ENCODE data around the gene EIF1. TPM values are rescaled to one million over a fixed set of nuclear protein-coding genes. Genes with fewer than 3 reads are reported as not detected.
A peak's percentile ranks its signal among the peaks of the same experiment; 100 is the strongest.

EIF1 gene
- total RNA-seq, 1 experiment from 2014 or later = 651 TPM

DNA sequence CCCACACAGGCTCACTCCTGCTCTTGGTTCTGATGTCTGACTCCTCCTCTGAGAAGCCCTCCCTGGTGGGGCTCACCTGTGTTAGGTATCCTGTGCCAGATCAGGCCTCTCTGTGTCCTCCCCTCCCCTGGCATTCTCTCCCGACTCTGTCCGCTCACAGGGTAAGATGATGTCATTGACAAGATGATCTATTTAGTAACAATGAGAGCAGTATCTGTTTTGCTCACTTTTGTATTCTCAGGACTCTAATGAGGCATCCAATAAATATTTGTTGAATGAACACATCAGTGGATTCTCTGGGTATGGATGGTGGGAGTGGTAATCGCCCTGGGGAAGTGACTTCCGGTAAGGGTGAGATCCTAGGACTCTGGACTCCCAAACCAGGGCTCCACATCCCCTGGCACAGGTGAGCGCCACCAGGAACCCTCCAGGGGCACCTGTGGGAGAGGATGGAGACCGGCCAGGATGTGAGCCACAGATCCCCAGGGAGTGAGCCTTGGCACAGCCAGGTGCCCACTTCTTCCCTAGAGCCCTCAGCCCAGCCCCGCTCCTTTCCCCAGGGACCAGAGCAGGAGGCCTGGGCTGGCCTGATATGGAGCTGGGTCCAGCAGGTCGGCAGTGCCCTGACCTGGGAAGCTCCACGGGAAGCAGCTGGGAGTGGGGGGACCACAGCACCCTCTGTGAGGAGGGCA, 51.1 kb downstream of the EIF1 start:
- Histone ChIP-seq H3K79me1 (ENCODE audit: insufficient read depth, low read depth, low read length, poor library complexity, severe bottlenecking) (no peaks in the 10 kb centered on the region), H2BK5ac (ENCODE audit: insufficient read length, low read length) (no peak overlapping the region), H4K5ac (ENCODE audit: insufficient read length, low read depth, low read length) (no peak overlapping the region), H4K20me1 (ENCODE audit: control insufficient read depth, insufficient read depth, insufficient read length) (no peaks in the 10 kb centered on the region), H3K56ac (ENCODE audit: insufficient read length, low read depth, low read length) (no peak overlapping the region), H2BK12ac (ENCODE audit: insufficient read length, low read depth, low read length) (no peak overlapping the region), H3K4ac (ENCODE audit: low read depth, low read length) (no peak overlapping the region), H3K9ac (ENCODE audit: extremely low read depth, insufficient read length, low read length) (no peak overlapping the region), H3K18ac (ENCODE audit: insufficient read length, low read depth, low read length) (no peak overlapping the region), H3K4me1 (ENCODE audit: insufficient read depth, low read length) (no peaks in the 10 kb centered on the region), H2AK5ac (ENCODE audit: insufficient read length, low read length) (no peak overlapping the region), H3K27ac (ENCODE audit: insufficient read length, low read depth, low read length) (no peak overlapping the region), H3K23ac (ENCODE audit: insufficient read length, low read depth, low read length) (no peak overlapping the region), H3K4me2 (ENCODE audit: insufficient read depth, insufficient read length, low read length) (no peak overlapping the region), H2BK20ac (ENCODE audit: low read depth, low read length, poor library complexity, severe bottlenecking) (no peak overlapping the region), H4K91ac (ENCODE audit: insufficient read length, low read depth, low read length) (no peak overlapping the region), H2BK120ac (ENCODE audit: low read depth, low read length, poor library complexity, severe bottlenecking) (no peak overlapping the region), H3K23me2 (ENCODE audit: insufficient read length, low read depth, low read length, poor library complexity, severe bottlenecking) (peaks cover 1% of the 10 kb centered on the region), H3K79me2 (ENCODE audit: insufficient read depth, low read length) (no peaks in the 10 kb centered on the region), H3T11ph (ENCODE audit: low read length) (no peak overlapping the region), H3K9me3 (ENCODE audit: control insufficient read depth, low read depth, low read length) (no peaks in the 10 kb centered on the region), H2AFZ (ENCODE audit: low read length) (no peak overlapping the region), H3K14ac (ENCODE audit: insufficient read depth, low read length) (no peak overlapping the region; the same call in 1 of the 2 replicates), H4K8ac (replicated peaks; ENCODE audit: insufficient read length, low read depth, low read length) (no peak overlapping the region), H2BK15ac (ENCODE audit: low read depth, low read length) (no peak overlapping the region), H3K27me3 (ENCODE audit: insufficient read depth, low read length) (peaks cover 4% of the 10 kb centered on the region; the same call in 1 of the 2 replicates)
- peaks cover 10 to 32% of the 10 kb centered on the region in 2 experiments for H3K4me1 Mint-ChIP-seq
- H3K4me3 Mint-ChIP-seq = no peak overlapping the region; a peak in 1 of 5 replicates
- no CpG with 5 or more reads among the region's 9 CpGs for WGBS (ENCODE audit: extremely low coverage, insufficient read length, low lambda C conversion rate)
- peaks cover 32% of the 10 kb centered on the region for H3K27me3 Mint-ChIP-seq (ENCODE audit: low read depth)
- TF ChIP-seq, protein P1, sequence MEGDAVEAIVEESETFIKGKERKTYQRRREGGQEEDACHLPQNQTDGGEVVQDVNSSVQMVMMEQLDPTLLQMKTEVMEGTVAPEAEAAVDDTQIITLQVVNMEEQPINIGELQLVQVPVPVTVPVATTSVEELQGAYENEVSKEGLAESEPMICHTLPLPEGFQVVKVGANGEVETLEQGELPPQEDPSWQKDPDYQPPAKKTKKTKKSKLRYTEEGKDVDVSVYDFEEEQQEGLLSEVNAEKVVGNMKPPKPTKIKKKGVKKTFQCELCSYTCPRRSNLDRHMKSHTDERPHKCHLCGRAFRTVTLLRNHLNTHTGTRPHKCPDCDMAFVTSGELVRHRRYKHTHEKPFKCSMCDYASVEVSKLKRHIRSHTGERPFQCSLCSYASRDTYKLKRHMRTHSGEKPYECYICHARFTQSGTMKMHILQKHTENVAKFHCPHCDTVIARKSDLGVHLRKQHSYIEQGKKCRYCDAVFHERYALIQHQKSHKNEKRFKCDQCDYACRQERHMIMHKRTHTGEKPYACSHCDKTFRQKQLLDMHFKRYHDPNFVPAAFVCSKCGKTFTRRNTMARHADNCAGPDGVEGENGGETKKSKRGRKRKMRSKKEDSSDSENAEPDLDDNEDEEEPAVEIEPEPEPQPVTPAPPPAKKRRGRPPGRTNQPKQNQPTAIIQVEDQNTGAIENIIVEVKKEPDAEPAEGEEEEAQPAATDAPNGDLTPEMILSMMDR (conservative IDR thresholded peaks at IDR 0.05) = no peak
- H3K36me3 Mint-ChIP-seq (ENCODE audit: insufficient read depth in 1 of 3, low read depth in 3 of 3) = no peaks in the 10 kb centered on the region
- H3K9me3 Mint-ChIP-seq = no peaks in the 10 kb centered on the region
- no peak for DNase-seq
- H3K27ac Mint-ChIP-seq = 0 out of 7 replicates have a peak overlapping the region, but pooled peaks of 1 of the 3 experiments have one; percentile 42
